GM19351 (cell line): ENCODE measurements around the gene GRIN2C.
"Not testable (repeated sequence)": the region's sequence is repeated elsewhere in the genome, so short reads cannot be mapped to it uniquely, and the experiment has no call there.

Experiments
- ATAC-seq: cut with Tn5 transposase; IDR thresholded peaks from one replicate; pipeline ENCODE4 v1.9.1; 2021; ENCODE audit warnings: mild to moderate bottlenecking, moderate library complexity; ENCODE audit not compliant: unreplicated experiment

GRIN2C gene

DNA sequence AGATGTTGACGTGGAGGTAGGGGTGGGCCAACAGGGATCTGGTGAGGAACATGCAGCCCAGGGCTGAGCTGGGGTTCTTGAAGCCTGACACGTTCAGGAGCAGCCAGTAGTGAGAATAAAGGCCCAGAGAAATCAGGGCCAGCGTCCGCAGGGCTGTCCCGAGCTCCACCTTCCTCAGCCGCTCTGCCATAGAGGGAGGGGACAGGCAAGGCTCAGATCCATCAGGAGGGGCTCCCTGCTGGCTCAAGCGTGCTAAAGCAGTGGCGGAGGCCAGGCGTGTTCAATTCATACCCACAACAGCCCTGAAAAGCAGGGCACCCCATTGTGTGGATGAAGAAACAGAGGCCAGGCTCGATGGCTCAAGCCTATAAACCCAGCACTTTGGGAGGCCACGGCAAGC is 21.4 kb upstream of the GRIN2C start:
- ATAC-seq = no peak

DNA sequence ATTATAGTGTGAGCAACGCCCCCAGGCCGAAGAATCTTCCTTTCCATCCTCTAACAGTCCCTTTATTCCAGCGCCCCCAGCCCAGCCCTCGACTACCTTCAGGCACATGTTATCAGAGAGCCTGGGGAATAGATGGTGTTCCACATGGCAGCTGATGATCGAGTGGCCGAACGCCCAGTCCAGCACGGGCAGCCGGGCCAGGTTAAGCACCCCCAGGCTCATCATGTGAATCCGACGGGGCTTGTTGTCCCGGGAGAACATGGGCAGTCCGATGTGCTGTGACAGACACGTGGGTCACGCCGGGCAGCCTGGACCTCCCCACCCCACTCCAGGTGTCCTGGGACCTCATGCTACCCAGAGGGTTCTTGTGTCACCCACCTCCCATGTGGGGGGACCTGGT is 19.6 kb upstream of the GRIN2C start:
- ATAC-seq = no peak

DNA sequence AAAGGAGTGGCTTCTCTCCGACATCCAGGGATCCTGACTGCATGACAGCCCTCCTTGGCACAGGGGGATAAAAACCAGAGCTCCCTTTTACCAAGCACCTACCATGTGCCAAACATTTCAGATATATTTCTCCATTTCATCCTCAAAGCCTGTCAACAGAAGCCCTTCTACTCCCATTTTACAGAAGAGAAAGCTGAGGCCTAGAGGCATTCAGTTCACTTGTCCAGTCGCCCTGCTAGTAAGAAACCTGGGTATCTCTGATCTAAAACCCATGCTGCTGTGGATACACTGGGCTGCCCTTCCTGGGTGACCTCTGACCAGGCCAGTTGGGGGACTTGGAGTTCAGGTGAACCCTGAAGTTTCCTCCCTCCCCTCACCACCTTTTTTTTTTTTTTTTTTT is 19.0 kb upstream of the GRIN2C start:
- ATAC-seq = no peak

DNA sequence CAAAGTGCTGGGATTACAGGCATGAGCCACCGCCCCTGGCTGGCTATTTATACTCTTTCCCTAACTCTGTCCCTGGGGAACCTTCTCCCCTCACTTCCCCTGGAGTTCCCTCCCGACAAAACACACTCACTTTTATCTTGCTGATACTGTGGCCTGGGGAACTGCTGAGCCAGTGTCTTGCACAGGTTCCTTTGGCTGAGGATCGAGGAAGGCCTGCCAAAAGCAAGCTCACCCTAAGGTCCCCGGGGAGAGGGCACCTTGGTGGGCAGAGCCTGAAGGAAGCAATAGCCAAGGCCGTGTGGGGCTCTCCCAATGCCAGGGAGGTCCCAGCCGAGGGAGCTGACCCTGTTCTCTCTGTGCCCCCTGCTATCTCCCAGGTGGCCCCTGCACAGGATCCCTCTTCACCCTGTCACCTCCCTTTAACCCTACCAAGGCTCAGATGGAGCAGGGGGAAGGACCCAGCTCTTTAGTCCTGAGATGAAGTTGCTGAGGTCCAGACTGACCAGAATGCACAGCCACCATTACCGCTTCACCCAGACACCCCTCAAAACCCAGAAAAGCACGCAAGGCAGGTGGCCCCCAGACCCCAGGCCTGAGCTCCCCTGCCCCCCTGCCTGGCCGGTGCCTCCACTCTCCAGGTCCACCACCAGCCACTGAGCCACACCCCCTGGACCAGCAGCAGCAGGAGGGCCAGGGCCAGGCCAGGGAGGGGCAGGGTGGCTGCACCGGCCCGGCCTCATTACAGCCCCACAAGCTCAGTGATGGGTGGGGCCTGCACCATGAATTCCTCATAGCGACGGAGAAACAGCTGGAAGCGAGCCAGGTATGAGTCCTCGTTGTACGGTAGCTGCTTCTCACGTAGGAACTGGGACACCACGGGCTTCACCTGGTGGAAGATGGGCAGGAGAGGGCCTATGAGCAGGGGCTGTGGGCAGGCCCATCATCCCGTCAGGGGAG is 18.2 kb upstream of the GRIN2C start:
- ATAC-seq = no peak

DNA sequence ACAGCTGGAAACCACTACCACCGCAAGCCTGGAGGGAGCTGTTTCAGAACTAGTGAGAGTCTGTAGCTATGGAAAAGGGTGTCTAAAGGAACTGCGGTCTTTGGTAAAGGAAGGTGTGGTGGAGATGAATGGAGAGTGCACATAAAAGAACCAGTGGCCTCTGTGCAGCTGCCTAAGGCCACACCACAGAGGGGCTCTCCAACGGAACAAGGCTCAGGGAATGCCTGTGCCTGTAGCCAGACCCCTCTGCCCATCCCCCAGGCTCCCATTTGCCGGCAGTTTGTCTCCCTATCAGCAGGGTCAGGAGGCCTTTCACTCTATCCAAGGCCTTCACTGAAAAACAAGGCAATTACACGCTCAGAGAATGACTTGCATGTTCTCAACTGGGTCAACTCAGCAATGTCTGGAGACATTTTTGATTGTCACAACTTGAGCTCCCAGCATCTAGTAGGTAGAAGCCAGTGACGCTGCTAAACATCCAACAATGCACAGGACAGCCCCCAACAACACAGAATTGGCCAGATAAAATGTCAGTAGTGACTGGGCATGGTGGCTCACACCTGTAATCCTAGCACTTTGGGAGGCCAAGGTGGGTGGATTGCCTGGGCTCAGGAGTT is 16.4 kb upstream of the GRIN2C start:
- ATAC-seq = no peak

DNA sequence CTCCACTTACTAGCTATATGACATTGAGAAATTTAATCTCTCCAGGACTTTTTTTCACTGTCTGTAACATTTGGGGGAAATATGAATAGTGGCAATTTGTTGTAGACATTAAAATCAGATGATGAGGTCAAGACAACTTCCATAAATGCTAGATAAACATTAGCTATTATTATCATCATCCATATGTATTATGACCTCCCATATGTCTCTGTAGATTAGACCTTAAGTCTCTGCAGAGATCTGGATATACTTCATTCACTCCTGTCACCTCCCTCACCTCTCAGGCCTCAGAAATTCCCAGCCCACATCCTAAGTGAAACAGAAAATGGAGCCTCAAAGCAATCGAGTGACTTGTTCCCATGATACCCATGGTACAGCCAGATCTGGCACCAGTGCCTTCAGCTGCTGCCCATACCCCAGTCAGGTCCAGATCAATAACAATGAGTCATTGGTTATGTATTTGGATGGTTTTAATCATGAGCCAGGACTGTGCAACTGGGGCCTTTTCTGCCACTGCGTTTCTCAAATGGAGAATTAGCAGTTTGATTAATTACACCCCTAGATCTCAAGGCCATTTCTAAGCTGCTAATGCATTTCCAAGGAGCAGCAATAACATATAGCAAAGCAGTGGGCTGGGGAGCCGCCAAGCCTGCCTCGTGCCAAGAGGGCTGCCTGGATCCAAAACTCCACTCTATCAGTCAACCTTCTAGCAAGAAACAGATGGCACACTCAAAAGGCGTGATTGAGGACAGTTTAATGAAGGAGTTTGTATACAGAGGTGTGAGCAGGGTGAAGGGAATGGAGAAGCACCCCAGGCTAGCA is 15.7 kb upstream of the GRIN2C start:
- no peak for ATAC-seq

DNA sequence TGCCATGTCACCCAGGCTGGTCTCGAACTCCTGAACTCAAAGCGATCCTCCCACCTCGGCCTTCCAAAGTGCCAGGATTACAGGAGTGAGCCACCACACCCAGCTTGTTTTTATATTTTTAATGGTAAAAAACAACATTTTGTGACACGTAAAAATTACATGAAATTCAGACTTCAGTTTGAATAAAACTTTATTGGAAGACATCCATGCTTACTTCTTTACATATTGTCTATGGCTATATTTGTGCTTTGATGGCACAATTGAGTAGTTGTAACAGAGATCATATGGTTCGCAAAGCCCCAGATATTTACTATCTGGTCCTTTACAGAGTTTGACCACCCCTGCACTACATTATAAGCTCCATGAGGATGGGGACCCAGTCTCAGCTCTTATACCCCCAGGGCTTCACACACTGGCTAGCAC is 14.9 kb upstream of the GRIN2C start:
- no peak for ATAC-seq

DNA sequence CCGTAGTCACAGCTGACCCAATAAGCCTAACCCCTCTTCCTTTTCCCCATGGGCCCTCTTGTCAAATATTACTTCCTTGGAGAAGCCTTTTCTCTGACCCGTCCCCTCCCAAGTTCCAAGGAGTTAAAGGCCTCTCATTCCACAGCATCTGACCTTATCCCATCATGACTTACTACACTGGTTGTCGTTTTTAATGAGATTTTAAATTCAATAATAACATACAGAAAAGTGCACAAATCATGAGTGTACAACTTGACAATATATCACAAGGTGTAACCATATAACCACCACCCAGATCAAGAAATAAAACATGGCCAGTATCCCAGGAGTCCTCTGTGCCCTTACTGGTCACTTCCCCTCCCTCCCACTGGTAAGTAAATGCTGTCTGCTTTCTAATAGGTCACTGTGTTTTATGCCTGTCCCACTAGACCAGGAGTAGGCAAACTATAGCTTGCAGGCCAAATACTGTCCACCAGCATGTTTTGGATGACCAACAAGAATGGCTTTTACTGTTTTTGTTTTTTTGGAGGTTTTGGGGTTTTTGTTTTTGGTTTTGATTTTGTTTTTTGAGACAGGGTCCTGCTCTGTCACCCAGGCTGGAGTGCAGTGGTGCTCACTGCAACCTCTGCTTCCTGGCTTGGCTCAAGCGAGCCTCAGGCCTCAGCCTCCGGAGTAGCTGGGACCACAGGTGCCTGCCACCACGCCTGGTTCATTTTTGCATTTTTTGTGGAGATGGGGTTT is 14.4 kb upstream of the GRIN2C start:
- no peak for ATAC-seq

DNA sequence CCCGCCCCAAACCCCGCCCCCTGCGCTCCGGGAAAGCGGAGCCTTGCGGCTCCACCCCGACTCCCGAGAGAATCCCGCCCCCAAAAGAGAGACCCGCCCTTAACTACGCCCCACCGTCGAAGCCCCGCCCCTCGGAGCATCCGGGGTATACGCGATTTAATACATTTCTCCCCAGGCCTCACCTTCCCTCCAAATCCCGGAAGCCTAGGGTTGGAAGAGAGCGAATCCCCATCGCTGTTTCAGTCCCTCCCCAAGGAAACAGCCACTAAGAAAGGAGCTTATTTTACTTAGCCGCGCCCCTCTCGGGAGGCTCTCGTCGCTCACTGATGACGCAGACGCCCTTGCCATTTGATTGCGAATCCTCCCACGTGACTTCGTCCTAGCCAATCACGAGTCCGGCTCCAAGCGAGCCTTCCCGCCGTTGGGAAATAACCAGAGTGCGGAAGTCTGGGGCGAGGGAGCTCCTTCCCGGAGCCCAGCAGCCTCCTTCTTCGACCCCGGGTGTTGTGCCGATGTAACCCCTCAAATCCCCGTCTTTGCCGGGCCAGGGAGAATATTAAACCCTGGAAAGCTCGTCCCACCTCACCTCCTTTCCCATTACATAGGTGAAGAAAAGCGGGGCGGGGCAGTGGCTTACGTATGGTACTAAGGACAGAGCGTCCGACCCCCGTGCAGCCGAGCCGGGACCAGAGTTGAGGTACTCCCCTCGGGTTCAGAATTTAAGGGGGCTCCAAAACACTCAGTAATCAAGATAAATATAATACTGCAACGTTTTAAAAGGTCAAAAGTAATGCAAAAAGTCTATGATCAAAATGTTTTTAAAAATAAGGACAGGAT is 13.6 kb upstream of the GRIN2C start:
- ATAC-seq = peak; percentile 90

DNA sequence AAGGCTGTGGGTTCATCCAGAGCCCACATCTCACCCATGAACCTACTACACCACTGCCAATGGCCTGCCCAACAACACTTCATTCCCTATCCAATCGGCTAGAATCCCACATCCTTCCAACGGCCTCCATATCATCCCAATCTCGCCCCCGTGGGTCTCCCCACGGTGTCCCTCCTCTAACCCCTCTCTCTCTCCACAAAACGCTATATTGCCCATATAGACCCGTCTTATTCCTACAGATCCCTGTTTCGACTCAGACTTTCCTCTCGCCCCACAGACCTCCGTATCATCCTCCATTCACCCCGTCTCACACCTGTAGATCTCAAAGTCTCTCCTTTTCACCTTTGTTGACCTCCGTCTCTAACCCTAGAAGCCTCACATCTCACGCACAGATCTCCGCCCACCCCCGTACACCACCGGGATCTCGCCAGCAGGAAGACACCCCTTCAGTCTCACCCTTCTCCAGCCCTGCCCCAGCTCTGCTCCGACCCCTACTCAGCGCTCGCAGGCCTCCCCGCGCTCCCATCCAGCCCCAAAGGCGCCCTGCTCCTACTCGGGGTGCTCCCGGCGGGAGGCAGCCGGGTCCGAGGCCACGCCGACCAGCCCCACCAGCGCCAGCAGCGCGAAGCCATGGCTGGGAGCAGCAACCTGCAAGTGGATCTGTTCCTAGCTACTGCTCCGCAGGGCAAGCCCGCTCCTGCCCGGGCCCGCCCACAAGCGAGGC is 12.8 kb upstream of the GRIN2C start, which contains the start of gene FDXR:
FDXR (minus strand) TSS at position 682 of the 724 bp plus-strand sequence; CDS start at position 632, 50 bp downstream.
- ATAC-seq = peak; percentile 23

DNA sequence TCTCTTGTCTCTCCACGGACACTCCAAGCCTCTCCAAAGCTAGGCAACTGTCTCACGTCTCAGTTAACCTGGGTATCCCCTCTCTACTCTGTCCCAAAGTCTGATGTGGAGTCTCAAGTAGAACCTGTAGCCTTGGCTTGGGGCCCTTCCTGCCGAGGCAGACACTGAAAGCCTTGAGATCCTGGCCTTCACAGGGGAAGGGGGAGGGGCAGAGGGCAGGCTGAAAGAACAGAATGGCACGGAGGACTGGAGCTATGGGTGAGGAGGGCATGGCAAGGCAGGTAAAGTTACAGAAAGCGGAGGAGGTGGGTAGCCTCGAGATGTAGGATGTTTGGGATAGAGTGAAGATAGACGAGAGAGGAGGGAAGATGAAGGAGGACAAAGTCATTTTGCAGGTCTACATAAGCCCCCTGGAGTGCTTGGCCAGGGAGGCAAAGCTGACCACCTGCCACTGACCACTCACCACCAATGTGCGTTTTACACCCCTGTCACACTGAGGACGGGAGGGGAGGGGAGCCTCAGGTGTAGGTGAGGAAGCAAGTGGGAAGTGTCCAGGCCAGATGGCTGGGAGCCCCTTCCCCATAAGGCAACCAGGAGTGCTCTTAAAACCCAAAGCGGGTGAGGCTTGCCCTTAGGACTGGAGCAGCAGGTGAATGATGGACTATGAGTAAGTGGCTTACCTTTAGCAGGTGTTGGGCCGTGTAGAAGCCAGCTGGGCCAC is 11.8 kb upstream of the GRIN2C start:
- ATAC-seq = no peak

DNA sequence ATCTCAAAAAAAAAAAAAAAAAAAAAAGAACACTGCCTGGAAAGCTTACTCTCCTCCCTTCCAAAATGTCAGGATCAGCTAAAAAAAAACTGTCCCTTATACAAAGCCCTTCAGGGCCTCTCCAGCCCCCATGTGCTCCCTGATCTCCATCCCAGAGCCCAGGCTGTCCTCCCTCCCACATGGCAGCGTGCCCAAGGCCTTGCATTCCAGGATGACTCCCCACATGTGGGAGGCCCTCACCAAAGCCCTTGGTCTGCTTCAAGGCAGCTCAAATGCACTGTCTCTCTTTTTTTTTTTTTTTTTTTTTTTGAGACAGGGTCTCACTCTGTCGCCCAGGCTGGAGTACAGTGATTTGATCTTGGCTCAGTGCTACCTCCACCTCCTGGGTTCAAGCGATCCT is 10.8 kb upstream of the GRIN2C start:
- no peak for ATAC-seq

DNA sequence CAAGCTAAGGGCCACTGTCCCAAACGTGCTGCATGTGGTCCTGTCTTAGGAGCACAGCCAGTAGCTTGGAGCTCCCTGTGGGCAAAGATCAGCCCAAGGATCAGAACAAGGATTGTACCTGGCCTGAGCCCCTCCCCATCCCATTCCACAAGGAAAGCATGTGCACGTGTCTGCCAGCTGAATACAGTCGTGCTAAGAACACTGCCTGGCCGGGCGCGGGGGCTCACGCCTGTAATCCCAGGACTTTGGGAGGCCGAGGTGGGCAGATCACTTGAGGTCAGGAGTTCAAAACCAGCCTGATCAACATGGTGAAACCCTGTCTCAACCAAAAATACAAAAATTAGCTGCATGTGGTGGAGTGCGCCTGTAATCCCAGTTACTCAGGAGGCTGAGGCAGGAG is 10.3 kb upstream of the GRIN2C start:
- not testable (repeated sequence) for ATAC-seq

DNA sequence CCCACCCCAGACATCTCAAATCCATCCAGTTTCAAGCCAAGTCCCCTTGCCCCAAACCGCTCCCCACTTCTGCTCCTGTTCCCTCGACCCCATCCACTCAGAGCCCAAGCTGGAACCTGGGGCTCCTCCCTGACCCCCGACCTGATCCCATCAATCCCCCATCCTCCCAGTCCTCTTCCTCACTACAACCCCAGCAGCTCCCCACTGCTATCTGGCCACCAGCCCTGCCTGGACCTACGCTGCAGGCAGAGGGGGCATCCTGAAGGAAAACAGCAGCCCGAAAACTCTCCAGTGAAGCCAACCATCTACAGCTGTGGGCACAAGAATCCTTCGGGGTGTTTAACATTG is 9.2 kb upstream of the GRIN2C start:
- no peak for ATAC-seq

DNA sequence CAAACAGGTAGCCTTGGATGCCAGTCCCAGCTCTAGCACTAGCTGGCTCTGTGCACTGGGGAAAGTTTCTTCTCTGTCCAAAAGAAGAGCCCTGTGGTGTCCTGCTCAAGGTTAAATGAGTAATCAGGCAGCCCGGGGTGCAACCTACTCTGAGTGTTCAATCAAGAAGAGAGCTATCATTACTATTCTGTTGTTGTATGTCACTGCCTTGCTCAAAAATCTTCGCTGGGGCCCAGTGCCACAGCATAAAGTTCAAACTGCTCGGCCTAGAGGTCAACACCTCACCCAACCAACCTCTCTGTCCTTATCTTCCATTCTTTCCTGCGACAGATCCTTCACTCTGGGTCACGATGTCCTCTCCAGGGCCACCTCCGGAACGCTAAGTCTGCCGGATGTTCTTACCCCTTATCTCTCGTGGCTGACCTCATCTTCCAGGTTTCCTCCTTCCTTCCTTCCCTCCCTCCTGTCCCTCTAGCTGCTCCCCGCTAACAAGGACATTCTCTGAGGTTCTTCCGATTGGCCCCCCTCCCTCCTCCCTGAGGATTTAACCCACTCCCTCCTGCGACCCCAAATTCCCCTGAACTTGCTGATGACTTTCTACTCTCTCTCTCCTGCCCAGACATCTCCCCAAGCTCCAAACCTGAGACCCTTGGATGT is 8.7 kb upstream of the GRIN2C start:
- ATAC-seq = no peak

DNA sequence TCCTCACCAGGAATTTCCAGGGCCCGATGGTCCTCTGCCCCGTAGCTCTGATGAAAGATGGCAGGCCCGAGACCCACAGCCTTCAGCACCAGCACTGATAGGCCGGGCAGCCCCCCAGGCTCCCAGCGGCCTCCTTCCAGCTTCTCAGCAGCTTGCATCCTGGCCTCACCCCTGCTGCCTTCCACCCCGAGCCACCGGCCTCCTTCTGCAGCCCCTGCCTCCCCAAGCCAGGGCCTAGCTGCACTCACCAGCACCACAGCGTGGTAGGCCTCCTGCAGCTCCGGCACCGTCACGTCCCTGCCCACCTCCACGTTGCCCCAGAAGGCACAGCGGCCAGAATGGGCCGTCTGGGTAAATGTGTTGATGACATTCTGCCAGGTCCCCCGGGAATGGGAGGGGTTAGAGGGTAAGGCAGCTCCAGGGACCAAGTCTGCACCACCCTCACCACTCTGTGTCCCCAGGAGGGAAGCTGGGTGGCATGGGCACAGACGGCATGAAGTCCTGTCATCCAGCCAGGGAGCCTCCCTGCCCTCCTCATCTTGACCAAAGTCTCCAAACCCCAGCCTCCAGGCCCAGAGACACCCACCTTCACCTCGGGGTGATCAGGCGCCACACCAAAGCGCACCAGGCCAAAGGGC is 6.6 kb upstream of the GRIN2C start:
- ATAC-seq = no peak

DNA sequence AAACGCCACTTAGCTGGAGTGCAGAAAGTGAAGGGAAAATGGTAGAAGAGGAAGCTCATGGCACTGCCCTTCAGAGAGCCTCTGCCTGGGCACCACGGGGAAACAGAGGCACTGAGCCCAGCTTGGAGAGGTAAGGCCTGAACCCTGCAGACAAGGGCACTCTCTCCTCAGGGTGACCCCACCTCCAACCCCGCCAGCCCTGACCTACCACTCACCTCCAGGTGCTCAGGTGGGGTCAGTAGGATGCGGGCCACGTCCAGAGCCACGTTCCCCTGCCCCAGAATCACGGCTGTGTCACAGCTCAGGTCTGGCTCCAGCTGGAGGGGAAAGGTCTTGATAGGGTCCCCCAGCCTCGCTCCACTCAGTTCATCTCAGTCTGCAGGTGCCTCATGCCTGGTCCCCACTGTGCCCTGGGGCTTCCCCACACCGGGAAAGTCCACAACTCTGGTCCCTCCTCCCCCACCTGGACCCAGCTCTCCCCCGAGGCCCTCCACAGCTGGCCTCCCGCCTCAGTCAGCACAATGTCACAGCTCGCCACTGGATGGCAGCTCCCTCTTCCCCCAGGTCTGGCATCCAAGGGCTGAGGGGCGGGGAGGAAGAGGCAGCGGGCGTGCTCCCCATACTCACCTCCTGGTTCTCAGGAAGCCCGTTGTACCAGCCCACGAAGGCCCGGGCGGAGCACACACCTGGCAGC is 6.0 kb upstream of the GRIN2C start:
- ATAC-seq = no peak
